GM21447 (cell line): Measurements from ENCODE around the gene RNU1-3.
"Not testable (repeated sequence)": the region's sequence is repeated elsewhere in the genome, so short reads cannot be mapped to it uniquely, and the experiment has no call there.

Experiments used
- ATAC-seq: cut with Tn5 transposase; IDR thresholded peaks from one replicate; pipeline ENCODE4 v1.9.1; 2021; ENCODE audit not compliant: unreplicated experiment

Gene RNU1-3

GRCh38 chr1:16666502-16667413, at the start of gene RNU1-3:
Gene RNU1-3, minus strand, starts transcription at chr1:16666948.
- peak; percentile 95 for ATAC-seq

GRCh38 chr1:16713480-16713879, 46.7 kb upstream of the RNU1-3 start:
- ATAC-seq, result not testable (repeated sequence)

GRCh38 chr1:16712984-16713383, 46.2 kb upstream of the RNU1-3 start:
- not testable (repeated sequence) for ATAC-seq

GRCh38 chr1:16712582-16712981, 45.8 kb upstream of the RNU1-3 start:
- ATAC-seq, result not testable (repeated sequence)

GRCh38 chr1:16712131-16712530, 45.4 kb upstream of the RNU1-3 start:
- not testable (repeated sequence) for ATAC-seq

- ATAC-seq, result not testable (repeated sequence)
Measured at GRCh38 chr1:16710618-16711017, 43.9 kb upstream of the RNU1-3 start.

GRCh38 chr1:16709659-16710087, 42.9 kb upstream of the RNU1-3 start:
- not testable (repeated sequence) for ATAC-seq

GRCh38 chr1:16708704-16709103, 42.0 kb upstream of the RNU1-3 start:
- ATAC-seq, result not testable (repeated sequence)

GRCh38 chr1:16707130-16708093, 40.7 kb upstream of the RNU1-3 start:
- not testable (repeated sequence) for ATAC-seq

GRCh38 chr1:16706302-16706701, 39.6 kb upstream of the RNU1-3 start:
- ATAC-seq, result not testable (repeated sequence)

- ATAC-seq, result not testable (repeated sequence)
Measured at GRCh38 chr1:16704502-16705100, 37.9 kb upstream of the RNU1-3 start.

- ATAC-seq, result not testable (repeated sequence)
Measured at GRCh38 chr1:16704076-16704475, 37.3 kb upstream of the RNU1-3 start.

- ATAC-seq, result not testable (repeated sequence)
Measured at GRCh38 chr1:16703602-16704001, 36.9 kb upstream of the RNU1-3 start.

- not testable (repeated sequence) for ATAC-seq
Measured at GRCh38 chr1:16703141-16703540, 36.4 kb upstream of the RNU1-3 start.

- ATAC-seq, result not testable (repeated sequence)
Measured at GRCh38 chr1:16702280-16702679, 35.5 kb upstream of the RNU1-3 start.

GRCh38 chr1:16701189-16701588, 34.4 kb upstream of the RNU1-3 start:
- not testable (repeated sequence) for ATAC-seq

- ATAC-seq, result not testable (repeated sequence)
Measured at GRCh38 chr1:16700138-16700895, 33.6 kb upstream of the RNU1-3 start.

- ATAC-seq, result not testable (repeated sequence)
Measured at GRCh38 chr1:16699440-16699839, 32.7 kb upstream of the RNU1-3 start.

- ATAC-seq, result not testable (repeated sequence)
Measured at GRCh38 chr1:16697152-16697551, 30.4 kb upstream of the RNU1-3 start.
